NCI-H1436 treated with DMSO at 0.1 percent for 48 hours (cell line): ENCODE data around the gene PTPRT.

ENCODE experiments used
- DNase-seq: peaks from one replicate; lab custom pipeline; 2025; lab: John Stamatoyannopoulos, UW

PTPRT gene

DNA sequence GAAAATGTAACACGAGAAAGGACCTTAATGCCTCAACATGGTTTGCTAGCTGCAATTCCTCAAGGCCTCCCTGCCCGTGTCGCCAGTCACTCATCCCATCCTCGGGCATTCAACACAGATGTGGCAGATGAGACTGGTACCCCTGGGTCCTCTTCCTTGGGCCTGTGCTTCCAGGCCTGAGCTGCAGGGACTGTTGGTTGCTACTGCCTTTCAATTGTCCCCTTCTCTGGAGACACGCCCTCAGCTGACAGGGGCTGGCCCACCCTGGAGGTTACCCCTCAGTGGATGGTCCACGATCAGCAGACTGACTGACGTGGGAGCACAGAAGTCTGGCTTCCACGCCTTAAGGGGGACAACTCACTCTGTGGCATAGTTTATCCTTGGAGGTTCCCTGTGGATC lies 1076.5 kb downstream of the PTPRT start:
- no peak for DNase-seq

DNA sequence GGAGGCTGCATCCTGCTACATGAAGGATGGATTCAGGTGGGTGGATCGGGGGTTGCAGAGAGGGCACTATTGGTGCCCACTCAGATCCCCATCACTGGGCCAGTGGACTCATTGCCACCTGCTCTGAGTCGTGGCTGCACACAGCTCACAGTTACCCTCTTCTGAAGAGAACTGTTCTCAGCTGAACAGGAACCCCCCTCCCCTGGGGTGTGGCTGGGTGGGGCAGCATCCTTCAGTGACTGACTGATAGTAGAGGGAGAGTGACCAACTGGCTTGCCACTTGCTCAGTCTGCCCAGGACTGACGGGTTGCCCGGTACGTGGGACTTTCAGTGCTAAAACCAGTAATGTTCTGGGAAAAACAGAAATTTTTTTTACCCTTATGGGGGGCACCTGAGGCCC lies 1077.5 kb downstream of the PTPRT start:
- no peak for DNase-seq

DNA sequence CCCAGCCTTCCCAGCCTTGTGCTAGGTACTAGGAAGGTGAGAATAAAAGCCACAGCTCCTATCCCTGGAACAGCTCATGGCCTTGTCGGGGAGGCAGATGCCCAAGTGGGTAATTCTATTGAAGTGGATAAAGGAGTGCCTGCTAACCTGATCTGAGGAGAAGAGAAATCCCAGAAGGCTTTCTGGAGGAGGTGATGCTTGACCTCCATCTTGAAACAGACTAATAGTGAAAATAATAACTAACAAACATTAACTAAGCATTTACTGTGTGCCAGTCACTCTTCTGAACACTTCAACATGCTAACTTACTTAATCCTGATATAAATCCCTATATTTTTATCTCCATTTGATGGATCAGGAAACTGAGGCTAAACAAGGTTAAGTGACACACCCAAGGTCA lies 1078.4 kb downstream of the PTPRT start:
- DNase-seq, result no peak

DNA sequence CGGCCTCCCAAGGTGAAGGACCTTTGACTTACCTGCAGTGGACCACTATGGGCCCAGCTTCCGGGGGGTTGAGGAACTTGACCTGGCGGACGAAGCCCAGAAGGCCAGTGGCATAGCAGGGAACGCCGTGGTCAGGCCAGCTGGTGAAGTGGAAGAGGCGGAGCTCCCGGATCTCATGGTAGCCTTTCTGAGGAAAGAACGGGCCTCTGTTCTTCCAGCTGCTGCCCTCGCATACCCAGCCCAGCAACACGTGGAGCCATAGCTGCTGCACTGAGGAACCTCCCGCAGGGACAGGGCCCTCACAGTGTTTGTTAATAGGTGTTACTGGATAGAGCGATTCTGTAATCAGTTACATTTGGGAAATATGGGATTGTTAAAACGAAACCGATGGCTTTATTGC lies 1079.4 kb downstream of the PTPRT start:
- DNase-seq, result no peak

DNA sequence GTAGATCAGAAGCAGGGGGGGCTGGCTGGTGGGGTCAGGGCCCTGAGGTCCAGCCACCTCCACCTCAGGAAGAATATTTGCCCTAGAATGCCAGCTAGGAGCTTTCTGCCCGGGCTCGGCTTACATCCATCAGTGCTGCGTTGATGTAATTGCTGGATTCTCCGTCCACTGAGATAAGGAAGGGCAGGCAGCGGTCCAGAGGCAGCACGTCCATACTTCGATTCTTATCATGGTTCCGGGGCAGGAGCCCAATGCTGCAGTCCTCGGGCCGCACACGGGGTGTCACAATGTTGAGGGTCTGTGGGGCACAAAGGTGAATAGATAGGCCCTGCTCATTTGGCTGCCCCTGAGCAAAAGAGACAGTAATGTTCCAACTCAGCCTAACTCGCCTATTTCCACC lies 1087.7 kb downstream of the PTPRT start:
- no peak for DNase-seq

DNA sequence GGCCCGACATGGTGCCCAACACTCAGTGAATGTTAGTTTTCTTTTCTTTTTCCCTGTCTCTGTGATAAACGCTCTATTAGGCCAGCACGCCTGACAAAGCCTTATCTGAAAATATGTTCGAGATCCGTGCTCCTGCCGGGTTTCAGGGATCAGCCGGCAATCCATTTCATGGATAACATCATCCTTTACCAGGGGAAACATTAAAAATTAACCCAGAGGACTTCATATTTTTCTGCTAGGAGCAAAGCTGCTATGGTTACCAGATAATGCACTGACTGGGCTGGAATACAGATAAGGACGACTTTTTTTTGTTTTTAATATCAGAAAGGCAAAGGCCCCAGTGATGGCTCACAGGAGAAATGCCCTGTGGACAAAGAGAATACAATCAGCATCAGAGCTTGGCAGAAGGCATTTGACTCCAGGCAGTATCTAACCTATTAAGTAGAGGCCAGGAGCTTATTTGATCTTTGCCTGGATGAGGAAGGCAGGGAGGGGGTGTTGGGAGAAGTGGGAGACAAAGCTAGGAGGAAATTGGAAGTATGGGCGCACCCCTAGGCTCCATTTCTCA lies 1089.5 kb downstream of the PTPRT start:
- no peak for DNase-seq

DNA sequence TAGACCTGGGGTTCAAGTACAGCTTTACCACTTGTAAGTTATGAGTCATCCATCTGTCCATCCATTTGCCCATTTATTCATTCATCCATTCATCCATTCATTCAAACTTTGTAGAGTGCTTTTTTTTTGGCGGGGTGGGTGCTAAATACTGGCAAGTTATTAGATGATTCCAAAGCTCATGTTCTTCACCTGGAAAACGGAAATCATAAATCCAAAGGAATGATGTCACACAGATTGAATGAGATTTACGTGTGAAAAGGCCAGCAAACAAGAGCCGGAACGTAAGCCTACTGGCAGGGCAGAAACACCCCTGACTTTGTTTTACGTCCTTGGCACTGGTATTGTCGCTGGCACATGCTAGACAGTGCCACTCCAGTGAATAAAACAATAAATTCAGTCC lies 1090.6 kb downstream of the PTPRT start:
- no peak for DNase-seq

DNA sequence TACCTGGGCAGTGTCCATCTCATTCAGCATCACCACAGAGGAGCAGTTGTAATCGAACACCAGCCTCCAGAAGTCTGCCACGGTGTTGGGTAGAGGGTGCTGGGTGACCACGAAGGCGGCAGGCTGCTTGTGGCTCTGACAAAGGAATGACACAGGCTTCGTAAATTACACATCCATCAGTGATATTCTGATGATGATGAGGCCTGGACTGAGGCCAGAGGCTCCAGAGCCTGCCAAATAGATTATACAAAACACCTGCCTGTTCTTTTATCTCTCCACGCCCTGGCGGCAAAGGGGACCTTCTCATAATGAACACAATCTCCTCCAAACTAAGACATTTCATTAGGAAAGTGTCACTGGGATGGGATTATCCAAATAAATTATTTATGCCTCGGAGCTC lies 1091.3 kb downstream of the PTPRT start:
- no peak for DNase-seq

DNA sequence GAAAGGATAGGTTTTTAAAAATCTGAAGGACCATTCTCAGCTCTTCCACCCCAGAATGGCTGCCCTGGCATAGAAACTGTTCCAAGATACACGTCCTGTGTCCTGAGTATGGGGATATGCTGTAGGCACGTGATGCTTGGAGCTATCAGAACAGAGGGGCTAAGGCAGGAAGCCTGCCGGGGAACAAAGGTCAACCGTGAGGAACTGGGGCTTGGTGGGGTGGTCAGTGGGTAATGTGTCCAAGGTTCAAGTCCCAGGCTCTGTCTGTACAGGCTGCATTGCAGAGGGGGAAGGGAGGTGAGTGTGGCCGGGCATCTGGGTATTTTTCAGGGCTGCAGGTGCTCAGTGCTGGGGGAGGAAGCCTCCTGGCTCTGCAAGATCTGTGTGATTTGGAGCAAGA lies 1092.0 kb downstream of the PTPRT start:
- no peak for DNase-seq

DNA sequence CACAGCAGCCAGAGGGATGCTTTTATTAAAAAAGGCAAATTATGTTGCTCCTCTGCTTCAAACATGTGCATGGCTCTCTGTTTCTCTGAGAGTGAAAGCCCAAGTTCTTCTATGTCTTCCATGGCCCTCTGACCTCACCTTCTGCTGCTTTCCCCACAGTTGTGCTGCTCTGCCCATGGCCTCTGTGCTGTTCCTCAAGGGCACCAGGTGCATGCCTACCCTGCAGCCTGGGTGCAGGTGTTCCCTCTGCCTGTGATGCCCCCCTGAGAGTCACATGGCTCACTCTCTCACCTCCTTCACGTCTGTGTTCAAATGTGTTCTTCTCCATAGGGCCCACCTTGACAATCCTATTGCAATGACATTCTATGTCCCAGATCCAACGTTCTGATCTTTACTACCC lies 1094.5 kb downstream of the PTPRT start:
- no peak for DNase-seq

DNA sequence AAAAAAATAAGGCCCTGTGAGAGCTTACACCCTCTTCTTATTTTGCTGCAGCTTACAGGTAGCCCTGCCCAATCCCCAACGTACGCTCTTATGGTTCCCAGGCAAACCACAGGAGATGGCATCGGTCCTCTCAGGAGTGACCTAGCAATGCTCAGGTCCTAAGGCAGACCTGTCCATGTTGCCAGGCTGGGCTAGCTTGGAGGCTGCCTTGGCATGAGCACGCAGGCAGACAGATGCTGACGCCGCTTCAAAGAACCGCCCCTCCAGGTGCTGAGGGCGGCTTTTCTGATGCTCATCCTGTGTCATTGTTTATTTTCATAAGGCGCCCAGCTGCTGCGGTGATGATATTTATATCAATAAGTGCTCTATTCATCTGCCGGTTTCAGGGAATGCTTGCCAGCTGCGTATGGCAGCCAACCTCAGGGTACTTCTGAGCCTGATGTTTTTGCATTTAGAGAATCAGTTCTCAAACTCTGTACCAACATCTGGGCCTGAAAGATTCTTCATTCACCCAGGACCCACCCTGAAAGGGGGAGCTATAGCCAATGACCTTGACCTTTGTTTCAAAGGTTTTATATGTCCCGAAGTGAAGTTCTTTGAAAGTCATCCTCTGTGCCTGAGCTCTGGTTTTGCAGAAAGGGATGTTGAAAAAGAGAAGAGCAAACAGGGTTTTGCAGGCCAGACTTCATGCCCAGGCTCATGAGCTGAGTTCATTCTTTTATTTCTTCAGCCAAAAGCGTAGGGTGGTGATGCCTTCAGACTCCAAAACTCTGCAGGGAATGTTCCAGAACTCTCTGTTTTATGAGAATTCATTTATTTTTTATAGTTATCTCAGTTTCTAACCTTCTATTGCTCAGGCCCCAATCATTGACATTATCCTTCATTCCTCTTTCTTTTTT lies 1095.9 kb downstream of the PTPRT start:
- DNase-seq, result no peak

DNA sequence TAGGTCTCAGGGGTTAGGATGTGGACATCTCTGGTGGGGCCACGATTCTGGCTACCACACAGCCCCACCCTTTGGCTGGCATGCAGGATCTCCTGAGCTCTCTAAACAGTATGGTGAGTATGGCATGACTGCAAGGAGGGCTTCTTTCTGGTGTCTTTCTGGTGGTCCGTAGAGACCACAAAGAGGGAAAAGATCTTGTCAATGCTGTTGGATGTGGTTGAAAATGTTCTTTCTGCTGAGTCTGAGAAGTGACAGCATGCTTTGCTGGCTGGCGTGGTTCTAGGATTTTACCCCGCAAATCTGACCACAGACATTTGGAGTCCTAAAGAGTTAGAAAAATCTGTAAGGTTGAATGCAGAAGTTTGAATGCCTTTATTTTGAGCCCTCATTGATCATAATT lies 1096.7 kb downstream of the PTPRT start:
- no peak for DNase-seq

DNA sequence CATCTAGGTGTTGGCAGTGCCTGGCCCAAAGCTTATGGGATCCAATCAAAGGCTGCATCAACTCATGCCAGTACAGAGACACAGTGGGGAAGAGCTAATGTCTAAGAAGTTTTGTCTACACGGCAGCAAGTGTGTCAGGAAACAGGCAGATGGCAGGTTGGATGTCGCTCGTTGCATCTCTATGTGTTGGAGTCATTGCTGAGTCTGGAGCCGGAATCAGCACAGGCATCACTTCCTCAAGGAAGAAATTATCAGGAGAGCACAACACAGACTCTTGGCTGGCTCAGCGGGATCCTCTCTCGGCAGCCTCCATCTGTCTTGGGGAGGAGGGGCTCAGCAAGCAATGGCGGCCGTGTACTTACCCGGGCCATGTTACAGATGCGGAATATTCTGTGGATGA lies 1104.3 kb downstream of the PTPRT start:
- no peak for DNase-seq

DNA sequence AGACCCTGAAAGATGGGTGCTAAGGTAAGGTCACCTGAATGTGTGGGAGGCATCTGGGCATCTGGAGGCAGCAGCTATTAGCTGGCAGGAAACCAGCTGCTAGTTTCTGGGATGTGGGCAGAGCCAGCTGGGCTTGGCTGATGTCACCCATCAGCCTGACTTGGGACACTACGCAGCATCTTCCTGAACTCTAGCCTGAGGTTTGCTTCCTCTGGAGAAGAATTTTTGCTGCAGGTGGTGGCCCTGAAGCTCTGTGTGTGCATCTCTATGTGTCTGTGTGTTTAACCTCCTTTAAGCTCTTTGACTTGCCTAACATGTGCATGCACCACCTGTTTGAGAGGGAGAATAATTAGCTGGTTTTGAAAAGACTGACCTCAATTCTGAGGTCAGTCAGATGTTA lies 1106.4 kb downstream of the PTPRT start:
- DNase-seq, result no peak

DNA sequence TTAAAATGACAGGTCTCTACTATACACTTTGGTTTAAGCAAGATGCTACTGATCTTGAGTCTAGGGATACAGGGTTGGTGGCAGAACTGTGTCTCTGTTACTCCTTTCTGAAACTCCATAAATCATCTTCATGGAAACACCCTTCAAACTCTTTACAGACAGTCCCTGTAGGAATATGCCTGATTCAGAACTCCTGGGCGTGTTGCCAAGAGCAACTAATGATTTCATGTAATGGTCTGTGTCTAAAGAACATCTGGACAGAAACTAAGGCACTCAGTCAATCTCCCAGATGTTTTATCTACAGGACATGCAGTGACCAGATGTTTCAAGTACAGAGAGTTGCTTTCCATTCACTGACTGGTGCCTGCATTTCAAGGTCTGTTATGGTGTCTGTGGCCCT lies 1107.1 kb downstream of the PTPRT start:
- no peak for DNase-seq

DNA sequence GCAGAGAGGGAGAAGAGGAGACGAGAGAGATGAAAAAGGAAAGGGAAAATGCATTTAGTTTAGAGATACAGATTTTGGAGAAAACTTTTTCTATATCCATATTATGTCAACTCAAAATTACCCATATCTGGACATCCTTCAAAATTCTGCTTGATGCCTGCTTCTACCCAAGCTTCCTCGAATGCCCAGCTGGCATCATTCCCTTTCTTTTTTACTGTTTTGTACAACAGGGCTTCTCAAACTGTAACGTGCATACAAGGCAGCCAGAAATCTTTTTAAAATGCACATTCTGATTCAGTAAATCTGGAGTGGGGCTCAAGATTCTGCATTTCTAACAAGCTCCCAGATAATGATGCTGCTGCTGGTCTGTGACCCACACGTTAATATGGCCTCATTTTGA lies 1108.8 kb downstream of the PTPRT start:
- no peak for DNase-seq

DNA sequence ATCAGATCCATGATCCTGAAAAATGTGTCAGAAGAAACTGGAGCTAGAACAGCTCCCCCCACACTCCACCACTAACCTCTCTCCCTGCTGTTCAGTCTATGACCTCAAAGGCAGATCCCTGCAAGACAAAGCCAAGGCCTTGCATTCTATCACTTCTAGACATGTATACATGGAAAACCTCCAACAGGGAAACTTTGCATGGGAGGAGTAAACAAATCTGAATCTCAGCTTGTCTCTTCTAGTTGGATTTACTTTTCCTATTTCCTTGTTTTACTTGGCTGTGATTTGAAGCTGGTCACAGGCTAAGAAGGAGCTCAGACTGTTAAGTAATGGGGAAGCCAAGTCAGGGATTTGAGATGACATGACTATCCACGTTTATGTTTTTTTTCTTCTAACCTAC lies 1114.8 kb downstream of the PTPRT start:
- no peak for DNase-seq

DNA sequence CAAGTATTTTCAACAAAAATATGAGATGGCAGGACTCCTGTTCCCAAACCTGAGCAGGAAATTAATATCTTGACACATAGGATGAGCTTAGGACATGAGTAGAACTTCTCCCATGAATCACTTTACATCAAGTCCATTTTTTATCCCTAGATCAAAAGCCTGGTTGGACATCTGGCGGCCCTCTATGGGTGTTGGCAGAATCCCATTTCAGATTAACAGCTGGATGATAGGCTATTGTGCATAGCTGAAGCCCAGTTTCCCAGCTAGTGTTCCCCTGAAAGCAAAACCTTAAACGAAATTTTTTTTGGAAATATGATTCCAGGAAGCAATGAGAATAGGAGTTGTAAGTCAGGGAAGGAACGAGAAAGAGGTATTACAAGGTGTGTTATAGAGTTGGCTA lies 1122.1 kb downstream of the PTPRT start:
- no peak for DNase-seq

DNA sequence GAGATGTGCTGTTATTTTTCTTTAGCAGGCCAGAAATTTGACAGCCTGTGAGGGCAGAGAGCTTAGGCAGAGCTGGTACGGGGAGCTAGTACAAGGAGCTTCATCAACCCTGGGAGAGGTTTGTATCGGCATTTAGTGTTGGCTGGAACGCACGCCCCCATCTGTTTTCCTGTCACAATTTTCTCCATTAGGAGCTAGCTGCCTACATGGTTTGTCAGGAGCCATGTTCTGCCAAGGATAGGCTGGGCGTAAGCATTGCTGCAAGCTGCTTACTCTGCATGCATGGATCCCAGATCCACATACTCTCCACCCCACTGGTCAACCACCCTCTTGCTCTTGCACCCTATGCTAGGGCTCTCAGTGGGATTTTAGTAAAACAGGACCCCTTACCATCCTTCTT lies 1122.5 kb downstream of the PTPRT start:
- no peak for DNase-seq

DNA sequence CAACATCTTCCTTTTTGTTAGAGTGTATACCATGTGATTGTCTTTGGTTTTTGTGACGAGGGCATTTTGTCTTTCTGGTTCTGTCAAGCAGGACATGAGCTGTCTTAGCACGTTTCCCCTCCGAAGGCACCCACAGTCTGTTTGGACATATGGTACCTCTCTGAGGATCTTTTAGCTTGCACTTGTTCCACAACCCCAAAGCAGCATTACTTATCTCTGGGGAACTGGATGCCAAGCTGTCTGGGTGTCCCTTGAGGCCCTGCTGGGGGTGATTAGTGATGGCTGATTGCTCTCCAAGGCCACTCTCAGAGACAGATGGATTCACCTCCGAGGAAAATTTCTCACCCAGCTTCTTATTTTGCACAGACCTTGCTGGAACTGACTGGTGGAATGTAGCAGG lies 1126.6 kb downstream of the PTPRT start:
- DNase-seq, result no peak

DNA sequence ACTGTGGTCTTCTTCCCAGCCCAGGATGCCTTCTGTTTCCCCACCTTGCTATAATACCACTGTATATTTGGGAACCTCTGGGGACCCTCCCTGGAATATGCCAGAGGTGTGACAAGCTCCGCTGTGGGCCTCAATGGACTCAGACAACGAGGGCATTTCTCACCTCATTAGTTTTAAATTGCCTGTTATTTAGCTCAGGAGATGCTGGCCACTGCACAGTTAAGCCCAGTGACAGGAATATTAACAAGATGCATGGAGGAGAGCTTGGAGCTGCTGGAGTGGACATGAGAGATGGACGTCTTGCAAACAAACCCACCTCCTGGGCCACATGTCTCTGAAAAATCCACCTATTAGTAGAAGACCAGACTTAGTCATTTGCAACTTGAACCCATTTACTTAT lies 1136.4 kb downstream of the PTPRT start:
- no peak for DNase-seq

DNA sequence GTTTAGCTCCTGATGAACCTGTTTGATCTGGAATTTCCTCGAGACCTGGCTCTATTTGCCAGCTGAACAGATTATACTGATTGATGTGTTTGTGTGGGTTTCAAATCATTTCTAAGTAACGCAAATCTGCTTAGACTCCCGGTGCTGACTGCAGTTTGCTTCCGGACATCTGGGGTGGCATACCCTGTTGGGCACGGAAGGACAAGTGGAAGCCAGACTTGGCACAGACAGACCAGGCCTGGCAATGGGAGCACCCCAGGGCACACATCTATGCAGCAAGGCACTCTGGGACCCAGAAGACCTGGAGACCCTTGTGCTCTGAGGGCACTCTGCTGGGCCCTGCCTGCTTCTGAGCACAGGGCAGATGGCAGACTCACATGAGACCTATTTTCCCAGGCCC lies 1137.8 kb downstream of the PTPRT start:
- no peak for DNase-seq

DNA sequence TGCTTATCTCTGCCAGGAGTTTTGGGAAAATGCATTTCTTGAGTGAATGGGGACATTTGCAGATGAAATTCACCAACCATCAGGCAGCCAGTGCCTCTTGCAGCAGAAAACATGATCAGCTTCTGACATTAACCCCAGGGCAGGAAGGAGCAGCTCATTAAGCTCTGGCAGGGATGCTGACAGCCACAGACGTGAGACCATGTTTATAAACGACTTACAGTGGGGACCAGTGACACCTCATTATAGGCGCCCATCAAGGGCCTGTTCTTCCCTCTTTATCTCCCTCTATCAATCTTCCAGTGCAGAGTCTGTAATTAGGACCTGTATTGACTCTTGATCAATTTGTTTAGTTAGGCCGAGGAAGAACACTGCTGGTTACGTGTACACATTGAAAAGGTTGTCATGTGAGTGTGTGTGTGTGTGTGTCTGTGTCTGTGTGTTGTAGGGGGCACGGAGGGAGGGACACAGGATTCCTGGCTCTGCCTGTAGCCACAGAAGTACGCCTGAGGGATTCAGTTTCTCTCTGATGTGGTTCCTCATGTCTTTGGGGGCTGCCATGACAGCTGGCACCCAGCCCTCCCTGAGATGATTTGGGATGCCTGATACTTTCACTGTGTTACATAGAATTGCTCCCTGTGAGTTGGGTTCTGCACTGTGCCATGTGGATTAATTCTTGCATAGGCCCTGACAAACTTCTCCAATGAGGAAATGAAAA lies 1143.2 kb downstream of the PTPRT start:
- DNase-seq, result no peak
